OCI-LY3 (cell line): ENCODE results near the gene GATA1.

Source experiments
- CTCF ChIP-seq: fragments of 200-600, 300-600 bp; sonication (generic); IDR thresholded peaks from 2 replicates; pipeline ENCODE4 v1.5.1; 2014; ENCODE audit warnings: antibody characterized with exemption, low read length, low read depth
- EZH2phosphoT487 ChIP-seq: fragments of 200-600 bp; shearing (Covaris generic); IDR thresholded peaks from 2 replicates; pipeline ENCODE4 v1.6.1; 2018; ENCODE audit warnings: antibody characterized with exemption, mixed run types, low read depth

GRCh38 chrX:48785186-48785539 is 1.2 kb upstream of the GATA1 start:
- TF ChIP-seq CTCF (no peak), EZH2phosphoT487 (no peak)
